ENCODE results near the gene MAD2L1BP.
A peak's percentile ranks its signal among the peaks of the same experiment; 100 is the strongest.

The MAD2L1BP gene

DNA sequence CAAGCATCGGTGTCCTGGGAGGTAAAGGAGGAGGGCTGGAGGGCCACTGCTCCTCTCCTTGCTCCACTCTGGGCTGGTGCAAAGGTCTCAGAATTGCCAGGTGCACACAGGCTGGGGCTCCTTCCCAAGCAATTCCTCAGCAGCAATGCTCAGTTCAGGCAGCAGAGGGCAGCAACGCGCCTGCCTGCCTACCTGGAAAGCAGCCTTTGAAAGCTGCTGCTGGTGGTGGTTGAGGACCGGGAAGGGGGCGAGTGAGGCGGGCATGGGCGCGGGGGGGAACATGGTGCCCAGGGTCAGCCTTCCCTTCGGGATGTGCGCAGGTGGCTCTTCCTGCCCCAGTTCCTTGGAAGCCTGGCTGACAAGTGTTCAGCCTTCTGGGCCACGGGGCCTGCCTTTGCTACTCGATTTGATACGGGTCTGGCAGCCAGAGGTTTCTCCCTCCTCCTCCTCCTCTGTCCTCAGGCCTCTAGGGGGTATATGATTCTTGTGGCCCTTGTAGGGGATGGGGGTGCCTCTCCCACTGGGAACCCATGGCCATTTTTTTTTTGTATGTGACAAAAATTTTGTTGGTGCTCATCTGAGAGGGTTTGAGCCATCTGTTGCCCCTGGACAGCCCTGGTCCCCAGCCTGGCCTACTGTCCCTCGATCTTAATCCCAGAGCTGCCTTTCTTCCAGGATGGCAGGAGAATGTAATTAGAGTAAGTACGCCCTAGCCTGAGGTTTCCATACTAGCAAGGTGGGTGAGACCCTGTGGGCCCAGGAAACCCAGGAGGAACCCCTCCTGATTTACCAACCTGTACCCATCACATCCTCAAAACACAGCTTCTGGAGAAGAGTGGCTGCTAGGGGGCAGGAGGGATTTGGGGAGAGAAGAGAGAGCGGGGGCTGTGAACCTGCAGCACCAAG is 31.9 kb downstream of the MAD2L1BP start:
- Histone ChIP-seq H3K4me1 (ENCODE audit: control insufficient read depth, insufficient read depth, low read depth, low read length) (peaks cover 22% of the 10 kb centered on the region), H2BK5ac (ENCODE audit: low read depth, low read length, poor library complexity, severe bottlenecking) (no peak overlapping the region), H3K27me3 (ENCODE audit: control insufficient read depth in 1 of 2, insufficient read depth in 1 of 2, low read length in 2 of 2) (peaks cover 2 to 5% of the 10 kb centered on the region in 2 experiments), H3K23ac (ENCODE audit: low read length in 2 of 2) (no peak overlapping the region), H2BK120ac (ENCODE audit: low read depth, low read length) (no peak overlapping the region), H2AK5ac (ENCODE audit: low read length, severe bottlenecking) (no peak overlapping the region), H4K8ac (ENCODE audit: low read length) (peak overlapping the region; percentile 85), H3K18ac (ENCODE audit: low read depth in 1 of 2, low read length in 2 of 2) (peak overlapping the region; percentile 37 to 87), H3K14ac (ENCODE audit: low read length in 2 of 2) (peak overlapping the region in 1 of 2 experiments; percentile 29), H2BK15ac (ENCODE audit: low read depth, poor library complexity, severe bottlenecking) (peak overlapping the region; percentile 48), H3K4ac (ENCODE audit: low read depth in 1 of 2, low read length in 2 of 2) (no peak overlapping the region), H4K91ac (ENCODE audit: low read length) (peak overlapping the region; percentile 62), H3K4me3 (ENCODE audit: insufficient read depth in 1 of 2, low read depth in 1 of 2, low read length in 2 of 2) (peak overlapping the region in 1 of 2 experiments; percentile 21), H3K36me3 (ENCODE audit: control insufficient read depth in 1 of 2, insufficient read depth in 2 of 2, low read depth in 1 of 2, low read length in 2 of 2) (peaks cover 20 to 24% of the 10 kb centered on the region in 2 experiments), H3K27ac (ENCODE audit: low read length, poor library complexity, severe bottlenecking) (no peak overlapping the region), H3K4me2 (ENCODE audit: low read length, poor library complexity, severe bottlenecking) (peak overlapping the region; percentile 41), H3K79me1 (replicated peaks; ENCODE audit: low read length, poor library complexity, severe bottlenecking) (no peaks in the 10 kb centered on the region), H3K9ac (ENCODE audit: low read length) (peak overlapping the region; percentile 65), H2BK12ac (ENCODE audit: low read length in 2 of 2) (peak overlapping the region in 1 of 2 experiments; percentile 11), H2AFZ (ENCODE audit: low read depth, low read length) (no peak overlapping the region), H3K9me3 (ENCODE audit: control insufficient read depth, low read length) (no peaks in the 10 kb centered on the region)
- peak; percentile 68 for DNase-seq
- WGBS: 17% methylated on average over 10 of the region's 16 CpGs

DNA sequence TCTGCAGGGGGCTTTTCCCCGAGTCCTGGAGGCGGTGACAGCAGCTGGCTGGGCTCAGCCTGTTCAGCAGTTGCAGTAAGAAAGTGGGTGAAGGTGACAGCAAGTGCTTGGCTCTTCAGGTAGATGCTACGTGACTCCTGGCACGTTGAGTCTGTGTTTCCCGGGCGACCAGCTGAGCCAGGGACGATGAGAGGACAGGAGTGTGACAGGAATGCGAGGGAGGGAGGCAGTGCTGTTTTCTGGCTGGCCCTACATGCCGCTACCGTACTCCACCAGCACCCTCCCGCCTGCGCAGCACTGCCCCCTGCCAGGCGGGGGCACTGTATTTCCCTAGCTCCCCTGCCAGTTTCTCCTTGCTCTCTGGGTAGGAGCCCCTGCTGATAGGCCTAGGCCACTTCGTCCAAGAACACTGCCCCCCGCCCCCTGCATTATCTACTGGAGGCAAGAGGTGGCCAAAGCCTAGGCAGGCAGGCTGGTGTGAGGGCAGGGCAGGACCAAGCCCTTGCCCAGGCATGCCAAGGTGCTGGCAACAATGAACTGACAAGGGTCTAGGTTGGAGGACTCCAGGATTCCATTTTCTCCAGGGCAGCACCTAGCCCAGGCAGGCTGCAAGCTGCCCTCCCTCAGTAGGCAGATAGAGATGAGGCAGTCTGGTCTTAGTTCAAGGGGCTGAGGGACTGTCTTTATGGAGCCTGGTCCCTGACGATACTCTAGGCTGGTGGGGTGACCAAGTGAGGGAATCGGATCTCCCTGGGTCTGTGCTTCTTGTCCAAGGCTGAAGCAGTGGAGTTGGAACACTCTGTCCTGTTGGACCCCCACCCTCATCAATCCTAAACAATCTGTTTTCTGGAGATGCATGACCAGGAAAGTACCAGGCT is 32.8 kb downstream of the MAD2L1BP start:
- Histone ChIP-seq H3K36me3 (ENCODE audit: control insufficient read depth in 1 of 2, insufficient read depth in 2 of 2, low read depth in 1 of 2, low read length in 2 of 2) (peaks cover 22 to 31% of the 10 kb centered on the region in 2 experiments), H2BK120ac (ENCODE audit: low read depth, low read length) (no peak overlapping the region), H3K79me1 (replicated peaks; ENCODE audit: low read length, poor library complexity, severe bottlenecking) (no peaks in the 10 kb centered on the region), H2AFZ (ENCODE audit: low read depth, low read length) (no peak overlapping the region), H3K23ac (ENCODE audit: low read length in 2 of 2) (peak overlapping the region in 1 of 2 experiments; percentile 97), H3K27ac (ENCODE audit: low read length, poor library complexity, severe bottlenecking) (no peak overlapping the region), H3K14ac (ENCODE audit: low read length in 2 of 2) (peak overlapping the region in 1 of 2 experiments; percentile 15), H3K9me3 (ENCODE audit: control insufficient read depth, low read length) (no peaks in the 10 kb centered on the region), H3K9ac (ENCODE audit: low read length) (peak overlapping the region; percentile 65), H3K4me1 (ENCODE audit: control insufficient read depth, insufficient read depth, low read depth, low read length) (peaks cover 22% of the 10 kb centered on the region), H2BK15ac (ENCODE audit: low read depth, poor library complexity, severe bottlenecking) (peak overlapping the region; percentile 90), H4K8ac (ENCODE audit: low read length) (peak overlapping the region; percentile 85), H2AK5ac (ENCODE audit: low read length, severe bottlenecking) (no peak overlapping the region), H3K4ac (ENCODE audit: low read depth in 1 of 2, low read length in 2 of 2) (peak overlapping the region in 1 of 2 experiments; percentile 75), H3K18ac (ENCODE audit: low read depth in 1 of 2, low read length in 2 of 2) (peak overlapping the region; percentile 37 to 87), H2BK5ac (ENCODE audit: low read depth, low read length, poor library complexity, severe bottlenecking) (no peak overlapping the region), H2BK12ac (ENCODE audit: low read length in 2 of 2) (peak overlapping the region; percentile 1 to 34), H4K91ac (ENCODE audit: low read length) (peak overlapping the region; percentile 62), H3K4me3 (ENCODE audit: insufficient read depth in 1 of 2, low read depth in 1 of 2, low read length in 2 of 2) (no peak overlapping the region), H3K4me2 (ENCODE audit: low read length, poor library complexity, severe bottlenecking) (peak overlapping the region; percentile 6), H3K27me3 (ENCODE audit: control insufficient read depth in 1 of 2, insufficient read depth in 1 of 2, low read length in 2 of 2) (peaks cover 2 to 5% of the 10 kb centered on the region in 2 experiments)
- 15% methylated on average over 16 of the region's 17 CpGs for WGBS
- DNase-seq: peak; percentile 56

- H3K4me2 ChIP-seq (ENCODE audit: low read length, poor library complexity, severe bottlenecking): no peak overlapping the region
- H3K18ac ChIP-seq (ENCODE audit: low read depth in 1 of 2, low read length in 2 of 2): no peak overlapping the region
- peaks cover 31 to 40% of the 10 kb centered on the region in 2 experiments for H3K36me3 ChIP-seq (ENCODE audit: control insufficient read depth in 1 of 2, insufficient read depth in 2 of 2, low read depth in 1 of 2, low read length in 2 of 2)
- H2AFZ ChIP-seq (ENCODE audit: low read depth, low read length): no peak overlapping the region
- peaks cover 22% of the 10 kb centered on the region for H3K4me1 ChIP-seq (ENCODE audit: control insufficient read depth, insufficient read depth, low read depth, low read length)
- H3K23ac ChIP-seq (ENCODE audit: low read length in 2 of 2): no peak overlapping the region
- no peaks in the 10 kb centered on the region for H3K79me1 ChIP-seq (replicated peaks; ENCODE audit: low read length, poor library complexity, severe bottlenecking)
- peak overlapping the region in 1 of 2 experiments; percentile 7 for H2BK12ac ChIP-seq (ENCODE audit: low read length in 2 of 2)
- H3K27ac ChIP-seq (ENCODE audit: low read length, poor library complexity, severe bottlenecking): no peak overlapping the region
- H3K9me3 ChIP-seq (ENCODE audit: control insufficient read depth, low read length): no peaks in the 10 kb centered on the region
- peak; percentile 37 for DNase-seq
- no peak overlapping the region for H4K8ac ChIP-seq (ENCODE audit: low read length)
- H3K14ac ChIP-seq (ENCODE audit: low read length in 2 of 2): no peak overlapping the region
- H2AK5ac ChIP-seq (ENCODE audit: low read length, severe bottlenecking): no peak overlapping the region
- WGBS: 84% methylated on average over 15 of the region's 15 CpGs
- no peak overlapping the region for H4K91ac ChIP-seq (ENCODE audit: low read length)
- no peak overlapping the region for H2BK5ac ChIP-seq (ENCODE audit: low read depth, low read length, poor library complexity, severe bottlenecking)
- H2BK120ac ChIP-seq (ENCODE audit: low read depth, low read length): no peak overlapping the region
- H3K4me3 ChIP-seq (ENCODE audit: insufficient read depth in 1 of 2, low read depth in 1 of 2, low read length in 2 of 2): peak overlapping the region in 1 of 2 experiments; percentile 15
- no peak overlapping the region for H2BK15ac ChIP-seq (ENCODE audit: low read depth, poor library complexity, severe bottlenecking)
- H3K27me3 ChIP-seq (ENCODE audit: control insufficient read depth in 1 of 2, insufficient read depth in 1 of 2, low read length in 2 of 2): peaks cover 2 to 5% of the 10 kb centered on the region in 2 experiments
- peak overlapping the region; percentile 65 for H3K9ac ChIP-seq (ENCODE audit: low read length)
- no peak overlapping the region for H3K4ac ChIP-seq (ENCODE audit: low read depth in 1 of 2, low read length in 2 of 2)
Observed at GRCh38 chr6:43669050-43669921, 33.6 kb downstream of the MAD2L1BP start.
